NCI-H2196 treated with DMSO at 0.1 percent for 48 hours (cell line): Measurements from ENCODE around the gene EFEMP1.

Source experiments
- DNase-seq: peaks from one replicate; lab custom pipeline; 2025; ENCODE audit not compliant: unreplicated experiment; lab: John Stamatoyannopoulos, UW

Gene EFEMP1, protein sequence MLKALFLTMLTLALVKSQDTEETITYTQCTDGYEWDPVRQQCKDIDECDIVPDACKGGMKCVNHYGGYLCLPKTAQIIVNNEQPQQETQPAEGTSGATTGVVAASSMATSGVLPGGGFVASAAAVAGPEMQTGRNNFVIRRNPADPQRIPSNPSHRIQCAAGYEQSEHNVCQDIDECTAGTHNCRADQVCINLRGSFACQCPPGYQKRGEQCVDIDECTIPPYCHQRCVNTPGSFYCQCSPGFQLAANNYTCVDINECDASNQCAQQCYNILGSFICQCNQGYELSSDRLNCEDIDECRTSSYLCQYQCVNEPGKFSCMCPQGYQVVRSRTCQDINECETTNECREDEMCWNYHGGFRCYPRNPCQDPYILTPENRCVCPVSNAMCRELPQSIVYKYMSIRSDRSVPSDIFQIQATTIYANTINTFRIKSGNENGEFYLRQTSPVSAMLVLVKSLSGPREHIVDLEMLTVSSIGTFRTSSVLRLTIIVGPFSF

DNA sequence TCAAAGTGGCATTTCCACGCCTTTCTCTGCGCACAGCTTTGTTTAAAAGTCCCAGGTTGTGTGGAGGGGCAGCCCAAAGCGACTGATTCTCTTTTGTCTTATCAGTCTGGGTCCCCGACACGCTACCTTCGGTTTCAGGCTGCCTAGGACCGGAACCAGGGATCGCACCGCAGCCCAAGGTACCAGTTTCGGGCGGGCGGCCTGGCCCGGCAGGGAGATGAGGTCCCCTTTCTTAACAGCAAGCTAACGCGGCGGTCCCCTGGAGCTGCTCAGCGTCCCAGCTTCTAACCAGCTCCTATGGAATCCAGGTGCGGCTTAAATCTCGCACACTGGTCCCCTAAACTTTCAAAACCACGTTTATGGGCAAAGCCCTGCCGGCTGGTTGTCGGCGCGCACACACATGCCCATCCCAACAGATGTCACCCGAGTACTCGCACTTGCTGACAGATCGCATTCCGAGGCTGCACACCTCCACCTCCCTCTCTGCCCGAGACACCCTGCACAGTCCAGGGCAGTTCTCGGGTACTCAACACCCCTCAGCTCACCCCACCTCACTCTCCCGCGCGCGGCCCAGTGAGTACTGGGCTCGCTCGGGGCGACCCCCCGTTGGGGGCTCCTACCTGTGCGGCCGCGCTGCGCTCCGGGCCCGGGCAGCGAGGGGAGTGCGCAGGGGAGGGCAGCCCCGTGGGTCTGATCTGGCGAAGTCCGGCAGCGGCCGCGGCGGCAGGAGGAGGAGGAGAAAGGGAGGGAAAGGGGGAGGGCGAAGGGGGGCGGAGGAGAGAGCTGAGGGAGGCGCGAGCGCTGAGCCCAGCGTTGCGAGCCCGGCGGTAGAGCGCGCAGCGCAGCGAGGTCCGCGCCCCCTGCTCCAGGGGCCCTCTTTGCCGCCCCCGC lies at the start of gene EFEMP1:
Gene EFEMP1, minus strand, starts transcription at position 692 of the 891 bp plus-strand sequence. CDS start 1,342 bp downstream, outside the sequence.
- no peak for DNase-seq

DNA sequence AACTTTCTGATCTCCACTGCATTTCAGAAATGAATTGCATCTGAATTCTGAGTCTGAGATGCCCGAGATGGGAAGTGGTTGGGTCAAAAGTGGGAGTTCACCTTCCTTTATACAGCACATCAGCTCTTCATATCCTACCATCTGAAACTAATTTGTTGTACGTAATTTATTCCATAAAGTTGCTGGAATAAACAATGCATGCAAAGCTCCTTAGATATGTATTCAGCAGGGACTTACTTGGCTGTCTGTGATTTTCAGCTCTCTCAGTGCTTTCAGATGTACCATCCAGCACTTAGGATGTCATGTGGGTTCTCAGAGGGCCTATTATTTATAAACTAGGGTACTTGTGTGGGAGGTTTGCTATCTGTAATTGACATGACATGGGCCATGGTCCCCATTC lies 46.9 kb upstream of the EFEMP1 start:
- no peak for DNase-seq

DNA sequence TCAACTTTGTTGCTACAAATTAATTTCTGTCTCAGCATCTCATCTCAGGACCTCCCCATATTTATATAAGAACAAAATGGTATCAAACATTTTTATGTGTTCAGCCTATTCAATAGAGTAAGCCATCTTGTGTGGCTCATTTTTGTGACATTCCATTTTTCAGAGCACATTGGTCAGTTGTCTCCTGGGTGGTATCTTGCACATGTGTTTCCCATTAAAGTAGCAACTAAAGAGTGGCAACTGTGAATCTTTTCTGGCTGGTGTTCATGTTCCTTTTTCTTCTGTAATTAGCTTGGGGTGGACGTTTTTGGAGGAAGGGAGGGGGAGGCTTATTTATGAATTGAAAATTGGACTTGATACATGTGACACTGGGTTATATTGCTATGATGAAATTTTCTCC lies 45.4 kb upstream of the EFEMP1 start:
- DNase-seq = no peak

DNA sequence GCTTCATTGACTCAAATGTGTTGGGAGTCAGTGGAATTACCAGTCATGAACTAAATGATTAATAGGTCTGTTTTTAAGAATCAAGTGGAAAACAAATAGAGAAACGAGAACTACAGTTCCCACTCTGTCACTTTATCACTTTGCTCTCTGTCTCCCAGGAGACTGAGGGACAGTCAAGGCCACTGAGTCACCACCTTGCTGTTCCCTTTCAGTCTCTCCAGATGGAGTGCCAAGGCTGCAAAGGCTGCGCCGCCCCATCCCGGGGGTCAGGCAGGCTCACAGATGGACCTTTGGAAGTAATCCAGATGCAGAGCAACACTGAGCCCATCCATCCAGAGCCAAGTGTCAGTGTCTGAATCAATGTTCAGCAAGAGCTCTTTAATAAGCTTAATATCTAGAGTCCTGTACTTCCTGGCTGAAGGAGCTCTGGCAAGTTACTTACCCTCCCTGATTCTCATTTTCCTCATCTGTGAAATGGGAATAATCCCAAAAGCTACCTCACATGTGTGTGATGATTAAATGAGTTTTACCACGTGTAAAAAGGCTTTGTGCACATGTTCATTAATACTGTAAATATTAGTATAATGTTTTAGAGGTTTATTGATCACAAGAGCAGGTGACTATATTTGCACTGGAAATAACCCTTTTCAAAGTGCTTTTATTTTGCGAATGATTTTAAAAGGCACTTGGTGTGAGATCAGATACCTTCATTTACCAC lies 43.0 kb upstream of the EFEMP1 start:
- DNase-seq = no peak

DNA sequence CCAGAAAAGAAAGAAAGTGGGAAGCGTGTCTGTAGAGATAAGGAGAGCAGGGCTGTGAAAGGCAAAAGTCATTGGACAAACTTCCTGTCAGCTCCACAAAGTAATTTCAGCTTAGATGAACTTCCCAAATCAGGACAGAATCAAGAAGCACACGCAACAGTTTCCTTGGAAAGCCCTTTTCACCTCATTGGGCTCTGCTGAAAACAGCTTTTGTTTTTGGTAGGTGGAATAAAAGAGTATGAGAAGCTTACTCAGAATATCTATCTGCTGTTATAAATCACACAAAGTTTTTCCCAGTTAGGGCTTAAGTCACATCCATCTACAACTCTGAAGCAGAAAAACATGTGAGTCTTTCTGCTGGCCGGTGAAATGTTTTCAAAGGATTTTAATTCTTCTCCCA lies 42.4 kb upstream of the EFEMP1 start:
- no peak for DNase-seq

DNA sequence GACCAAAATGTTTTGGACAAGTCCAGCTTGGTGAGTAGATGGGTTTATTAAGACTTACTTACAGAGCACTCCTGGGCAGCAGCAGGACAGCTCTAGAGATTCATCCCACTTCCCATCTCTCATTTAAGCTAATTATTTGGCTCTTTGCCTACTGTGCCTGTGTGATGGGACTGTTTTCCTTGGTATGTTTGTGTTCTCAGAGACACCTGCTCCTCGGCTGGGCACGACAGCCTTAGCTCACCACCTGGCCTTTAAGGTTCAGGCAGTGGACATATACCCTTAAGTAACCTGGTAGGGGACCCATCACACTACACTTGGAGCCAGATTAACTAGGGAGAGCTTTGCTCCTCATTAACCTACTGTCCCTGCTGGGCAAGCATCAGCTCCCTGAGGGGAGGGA lies 41.7 kb upstream of the EFEMP1 start:
- DNase-seq = no peak

DNA sequence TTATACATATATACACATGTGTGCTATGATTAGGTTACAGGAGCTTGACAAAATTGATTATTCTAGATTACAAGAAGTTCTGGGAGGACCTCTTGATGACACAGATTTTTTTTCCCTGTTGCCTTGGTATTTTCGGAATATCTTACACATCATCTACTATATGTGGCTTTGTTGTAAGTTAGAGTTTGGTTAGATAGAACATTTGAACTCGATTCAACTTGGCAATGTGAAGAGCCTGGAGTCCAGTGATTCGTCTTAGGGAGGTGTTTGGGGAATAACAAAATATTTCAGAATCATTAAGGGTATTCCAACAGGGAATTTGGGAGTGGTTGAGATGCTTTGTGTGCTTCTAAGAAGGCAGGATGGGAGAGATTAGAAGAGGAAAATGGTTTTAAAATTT lies 39.3 kb upstream of the EFEMP1 start:
- DNase-seq = no peak

DNA sequence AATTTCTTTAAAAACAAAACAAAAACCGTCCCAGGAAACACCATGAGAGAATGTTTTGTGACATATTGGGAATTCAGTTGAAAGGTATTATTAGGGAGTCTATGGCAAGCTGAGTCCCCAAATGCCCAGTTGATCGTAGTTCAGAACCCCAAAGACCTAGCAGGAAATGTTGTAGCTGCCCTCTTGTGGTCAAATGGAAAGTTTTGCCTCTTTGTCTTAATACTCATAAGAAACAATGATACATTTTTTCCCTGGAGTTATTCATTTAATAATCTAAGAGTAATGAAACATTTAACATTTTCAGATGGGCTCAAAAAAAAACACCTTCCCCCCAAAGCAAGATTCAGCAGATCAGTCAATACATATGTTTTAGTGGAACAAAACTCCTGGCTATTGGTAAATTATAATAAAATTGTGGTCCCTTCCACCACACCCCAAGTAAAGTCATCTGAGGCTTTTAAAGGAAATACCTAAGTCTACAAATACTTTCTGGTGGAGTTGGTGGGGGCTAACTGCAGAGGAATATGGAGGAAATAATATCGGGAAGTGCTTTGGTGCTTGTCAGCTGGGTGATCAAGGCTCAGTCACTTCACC lies 37.8 kb upstream of the EFEMP1 start:
- no peak for DNase-seq

DNA sequence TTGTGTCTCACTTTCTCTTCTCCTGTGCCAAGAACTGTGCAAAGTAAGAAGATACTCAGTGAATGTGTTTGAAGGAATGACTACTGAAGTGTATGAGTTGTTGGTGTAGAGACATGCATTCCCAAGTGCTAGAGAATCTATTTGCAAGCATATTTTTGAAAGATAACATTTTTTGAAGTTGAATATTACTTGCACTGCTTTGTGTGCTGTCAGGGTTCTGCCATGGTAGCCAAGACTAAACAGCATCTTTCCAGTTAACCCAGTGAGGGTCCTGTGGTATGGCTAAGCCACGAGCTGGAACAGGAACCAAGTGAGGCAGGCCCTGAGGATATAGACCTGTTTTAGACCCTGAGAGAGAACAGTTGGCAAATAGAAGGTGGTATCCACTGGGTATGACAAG lies 35.2 kb upstream of the EFEMP1 start:
- no peak for DNase-seq

DNA sequence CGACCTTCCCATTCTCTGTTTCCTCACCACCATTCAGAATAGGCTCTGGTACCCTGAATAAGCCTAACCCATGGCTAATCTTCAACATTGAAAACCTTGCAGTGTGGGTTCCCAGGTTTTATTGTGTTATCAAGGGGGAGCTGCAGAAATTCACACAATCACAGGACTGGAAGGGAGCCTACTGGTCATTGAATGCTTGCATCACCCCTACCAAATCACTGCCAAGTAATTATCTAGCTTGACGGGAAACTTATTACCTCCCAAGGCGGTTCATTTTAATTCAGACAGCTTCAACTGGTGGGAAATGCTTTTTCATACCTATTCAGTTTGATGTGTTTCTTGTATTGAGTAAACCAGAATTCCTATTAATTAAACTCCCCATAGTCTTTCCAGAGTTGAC lies 33.6 kb upstream of the EFEMP1 start:
- no peak for DNase-seq

DNA sequence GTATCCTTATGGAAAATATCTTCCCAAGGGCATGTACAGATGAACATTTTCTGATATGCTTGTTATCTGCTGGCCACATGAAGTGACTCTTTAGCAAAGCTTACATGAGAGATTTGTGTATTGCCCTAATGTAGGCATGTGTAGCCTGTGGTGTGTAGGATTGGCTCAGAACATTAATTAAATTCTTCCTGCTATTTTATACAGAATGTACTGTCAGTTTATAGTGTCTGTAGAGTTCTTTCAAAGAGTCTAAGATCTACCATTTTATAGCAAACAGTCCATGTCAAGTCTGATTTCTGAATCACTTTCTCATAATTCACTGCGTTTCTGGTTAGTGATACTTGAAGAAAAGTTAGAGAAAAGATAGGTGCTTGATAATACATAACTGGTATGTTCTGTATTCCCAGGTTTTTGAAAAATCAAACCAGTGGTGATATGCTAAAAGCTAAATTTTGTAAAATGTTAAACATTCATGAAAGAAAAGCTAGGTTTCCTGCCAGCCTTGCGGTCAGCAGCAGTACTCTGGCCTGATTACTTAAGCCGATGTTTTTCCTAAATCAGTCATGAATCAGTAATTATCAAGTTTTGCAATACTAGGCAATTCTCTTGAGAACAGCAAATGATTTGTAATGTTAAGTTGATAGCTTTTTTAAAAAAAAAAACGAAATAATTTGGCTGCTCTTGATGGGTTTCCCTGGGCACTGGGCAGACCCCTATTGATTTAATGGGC lies 30.9 kb upstream of the EFEMP1 start:
- DNase-seq = no peak

DNA sequence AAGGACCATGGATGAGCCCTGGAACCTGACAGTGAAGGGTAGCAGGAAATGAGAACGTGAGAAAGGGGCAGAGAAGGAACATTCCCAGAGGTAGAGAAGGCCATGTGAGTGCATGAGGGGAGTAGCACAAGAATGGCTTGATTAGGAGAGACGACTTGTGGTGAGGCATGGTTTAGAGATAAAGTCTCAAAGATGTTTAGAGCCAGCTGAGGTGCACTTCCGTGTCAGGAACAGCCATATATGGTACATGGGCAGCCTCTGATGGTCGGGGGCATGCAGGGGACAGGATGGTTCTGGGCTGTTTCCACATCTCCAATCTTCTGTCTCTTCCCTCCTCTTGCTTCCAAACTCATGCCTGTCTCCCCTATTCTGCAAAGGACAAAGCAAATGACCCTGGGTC lies 28.8 kb upstream of the EFEMP1 start:
- DNase-seq = no peak

DNA sequence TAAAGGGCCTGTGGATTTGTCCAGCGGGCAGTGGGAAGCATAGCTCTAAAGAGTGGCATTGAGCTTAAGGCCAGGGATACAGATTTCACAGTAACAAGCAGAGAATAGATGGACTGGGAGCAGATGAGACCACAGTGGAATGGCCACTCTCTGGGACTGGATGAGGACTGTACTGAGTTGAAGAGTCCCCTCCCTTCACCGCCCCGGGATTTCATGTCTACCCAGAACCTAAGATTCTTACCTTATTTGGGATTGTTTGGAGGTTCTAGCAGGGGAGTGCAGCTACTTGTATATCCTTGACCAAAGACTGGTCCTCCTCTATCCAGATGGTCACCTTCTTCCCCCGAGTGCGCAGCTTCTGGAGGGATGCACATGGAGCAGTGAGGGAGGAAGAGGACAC lies 28.0 kb upstream of the EFEMP1 start:
- no peak for DNase-seq

DNA sequence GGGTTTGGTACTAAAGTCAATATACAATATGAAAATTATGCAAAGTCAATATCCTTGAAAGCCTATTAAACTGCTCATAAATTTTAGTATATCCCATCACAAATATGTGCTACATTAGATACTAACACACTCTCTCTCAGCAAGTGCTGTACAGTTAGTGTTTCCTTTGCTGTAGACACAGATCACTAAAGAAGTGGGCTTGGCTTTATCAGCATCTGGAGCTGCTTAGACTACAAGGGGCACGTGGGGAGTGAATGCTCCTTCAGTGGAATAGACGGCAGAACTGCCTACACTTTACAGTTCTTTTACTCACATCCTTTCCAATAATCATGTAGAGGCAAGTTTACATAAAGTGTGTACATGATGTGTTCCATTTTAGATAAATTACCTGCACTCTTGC lies 26.0 kb upstream of the EFEMP1 start:
- no peak for DNase-seq

DNA sequence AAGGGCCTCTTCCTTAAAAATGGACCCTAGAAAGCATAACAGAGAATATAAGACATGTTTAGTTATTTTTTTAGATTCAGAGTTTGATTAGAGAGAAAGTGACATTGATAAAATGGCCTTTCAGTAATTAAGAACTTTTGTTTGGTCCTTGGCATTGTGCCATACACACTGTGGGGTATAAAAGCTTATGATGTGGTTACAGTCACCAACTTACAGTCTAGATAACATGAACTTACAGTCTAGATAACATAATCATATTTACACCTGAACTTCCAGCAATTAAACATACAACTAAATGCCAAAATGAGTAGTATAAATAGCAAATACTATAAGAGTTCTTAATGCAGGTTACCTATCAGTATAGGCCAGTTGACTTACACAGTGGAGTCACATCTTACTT lies 25.6 kb upstream of the EFEMP1 start:
- no peak for DNase-seq

DNA sequence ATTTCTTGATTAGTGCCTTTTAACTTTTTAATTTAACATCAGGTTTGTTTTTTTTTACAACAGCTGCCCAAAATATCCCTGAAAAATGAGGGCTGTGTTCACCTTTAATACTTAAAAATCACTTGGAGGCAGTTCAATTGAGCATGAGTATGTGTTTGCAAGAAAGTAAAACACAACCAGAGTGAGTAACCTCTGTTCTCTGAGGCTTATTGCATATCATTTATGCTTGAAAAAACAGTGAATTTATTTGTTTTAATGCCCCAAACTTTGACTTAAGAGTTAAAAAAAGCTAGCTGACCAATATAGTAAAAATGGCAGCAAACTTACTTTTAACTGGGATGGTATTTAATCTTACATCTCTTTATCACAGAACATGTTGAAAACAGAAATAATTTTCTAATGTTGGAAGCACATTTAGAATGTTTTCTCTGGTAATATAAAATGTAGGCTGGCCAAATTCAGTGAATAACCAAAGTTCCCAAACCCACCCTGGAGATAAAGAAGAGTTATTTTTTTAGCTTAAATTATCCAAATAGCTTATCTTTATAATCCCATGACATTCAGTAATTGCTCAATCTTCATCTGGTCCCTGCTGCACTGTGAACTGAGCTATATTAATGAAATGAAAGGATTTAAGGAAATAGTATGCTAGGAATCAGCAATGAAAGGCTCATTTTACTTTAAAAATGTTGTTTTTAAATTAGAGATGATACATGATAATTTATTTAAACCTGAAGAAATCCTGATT lies 24.8 kb upstream of the EFEMP1 start:
- DNase-seq = no peak

DNA sequence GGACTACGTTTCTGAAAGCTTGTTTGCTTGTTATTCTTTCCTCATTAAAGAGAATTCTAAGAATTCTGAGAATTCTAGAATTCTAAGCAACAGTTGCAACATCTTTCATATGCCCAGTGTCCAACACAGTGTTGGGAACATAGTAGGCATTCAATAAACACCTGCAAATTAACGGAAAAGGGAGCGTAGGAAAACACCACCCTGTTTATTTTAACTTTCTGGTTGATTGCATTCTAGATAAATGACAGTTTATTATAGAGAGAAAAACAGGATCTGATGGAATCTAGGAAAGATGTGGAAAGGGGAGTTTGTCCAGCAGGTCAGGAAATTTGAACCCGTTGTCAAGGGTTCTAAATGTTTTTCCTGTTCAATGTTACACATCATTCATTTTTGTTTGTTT lies 24.2 kb upstream of the EFEMP1 start:
- DNase-seq = no peak

DNA sequence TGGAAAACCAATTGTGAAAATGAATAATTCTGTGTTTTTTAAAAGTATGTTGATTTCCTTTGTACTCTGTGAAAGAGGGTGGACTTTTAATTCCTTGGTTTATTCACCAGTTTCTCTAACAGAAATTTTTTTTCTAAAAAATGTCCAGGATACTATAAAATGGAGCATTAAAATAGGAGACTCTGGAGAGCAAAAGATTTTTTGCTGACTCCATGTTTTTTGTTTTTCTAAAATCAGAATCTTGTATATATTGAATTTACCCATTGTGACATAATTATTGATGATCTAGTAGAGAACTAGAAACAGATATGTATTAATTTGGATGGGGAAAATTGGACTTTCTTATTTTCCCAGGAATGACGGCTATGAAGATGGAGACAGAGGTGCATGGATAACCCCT lies 23.2 kb upstream of the EFEMP1 start:
- DNase-seq = no peak

DNA sequence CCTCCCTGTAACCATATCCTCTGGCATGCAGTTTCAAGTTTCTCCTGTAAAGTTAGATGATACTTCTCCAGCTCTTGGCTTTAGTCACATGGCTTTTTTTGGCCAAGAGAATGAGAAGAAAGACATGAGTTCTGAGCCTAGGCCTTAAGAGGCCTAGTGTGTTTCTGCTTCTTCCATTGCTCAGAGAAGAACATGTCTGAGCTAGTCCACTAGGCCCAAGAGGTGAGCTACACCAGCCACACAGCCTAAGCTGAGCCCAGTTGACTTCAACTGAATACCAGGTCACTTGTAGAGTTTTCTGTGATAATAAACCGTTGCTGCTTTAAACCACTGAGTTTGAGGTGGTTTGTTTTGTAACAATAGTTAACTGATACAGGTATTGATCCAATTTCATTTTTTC lies 19.9 kb upstream of the EFEMP1 start:
- no peak for DNase-seq

DNA sequence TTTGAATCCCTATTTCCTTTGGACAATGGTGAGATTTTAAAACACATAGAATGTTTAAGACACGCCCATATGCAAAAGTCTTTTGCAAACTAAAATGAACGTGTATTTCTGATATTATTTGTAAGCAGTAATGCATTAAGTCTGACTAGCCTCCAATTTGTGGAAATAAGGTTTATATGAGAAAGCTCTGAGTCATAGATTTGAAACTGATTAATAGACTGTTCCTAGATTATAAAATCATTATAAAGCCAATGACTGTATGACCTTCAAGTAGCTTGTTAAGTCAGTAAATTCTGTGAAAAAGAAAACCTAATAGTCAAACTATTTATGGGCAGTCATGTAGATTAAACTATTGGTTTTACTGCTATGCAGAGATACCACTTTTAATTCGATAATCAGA lies 12.8 kb upstream of the EFEMP1 start:
- no peak for DNase-seq
